Gastrocnemius medialis (tissue), 4 donors: ENCODE data around the gene ARRDC1. TPM values are rescaled to one million over a fixed set of nuclear protein-coding genes. Genes with fewer than 3 reads are reported as not detected.

Source experiments
- ATAC-seq, 2 donors: fragments of 150-250 bp; one replicate each; pipeline ENCODE4 v1.9.1; 2016
- DNase-seq, 2 donors: peaks; one replicate each; pipeline ENCODE4 v3.0.0-alpha.2; 2019
- H3K27ac ChIP-seq, 4 donors: fragments of 200-600 bp; sonication (generic); 1 replicate in 1 of 4; 2 replicates in 3 of 4; pipeline ENCODE4 v1.5.1; 2016 to 2018; ENCODE audit warnings: mild to moderate bottlenecking in 2 of 4, moderate library complexity in 1 of 4
- H3K27me3 ChIP-seq, 3 donors: fragments of 200-600 bp; sonication (generic) in 2 of 3; 1 replicate in 1 of 3; 2 replicates in 2 of 3; pipeline versions ENCODE4 v1.5.1 to v1.6.0; 2016 to 2019; ENCODE audit warnings: mild to moderate bottlenecking in 1 of 3, moderate library complexity in 1 of 3
- H3K36me3 ChIP-seq, 2 donors: fragments of 200-600 bp; sonication (generic) in 1 of 2; one replicate each; pipeline ENCODE4 v1.5.1; 2017 to 2018
- H3K4me1 ChIP-seq, 2 donors: fragments of 200-600 bp; sonication (generic) in 1 of 2; one replicate each; pipeline ENCODE4 v1.5.1; 2016 to 2017; ENCODE audit warnings: mild to moderate bottlenecking in 2 of 2
- H3K4me3 ChIP-seq, 4 donors: fragments of 200-600 bp; sonication (generic) in 3 of 4; 1 replicate in 1 of 4; 2 replicates in 3 of 4; pipeline ENCODE4 v1.5.1; 2016 to 2019; ENCODE audit warnings: mild to moderate bottlenecking in 2 of 4
- H3K9me3 ChIP-seq, 3 donors: fragments of 200-600 bp; sonication (generic) in 2 of 3; 1 replicate in 1 of 3; 2 replicates in 2 of 3; pipeline ENCODE4 v1.5.1; 2016 to 2019
- POLR2A ChIP-seq, 2 donors: fragments of 450-650 bp; IDR thresholded peaks; one replicate each; pipeline ENCODE4 v1.6.1; 2017; ENCODE audit warnings: antibody characterized with exemption in 2 of 2, mild to moderate bottlenecking in 2 of 2, moderate library complexity in 2 of 2
- in situ Hi-C, 4 donors: fragments of 200-750 bp; cut with MboI; loops; one replicate each; pipeline versions ENCODE4 v1.15.0 to v1.8.0; 2017; ENCODE audit warnings: low sequenced_read_pairs in 4 of 4
- intact Hi-C: fragments of 100-400 bp; cut with DNase I; formaldehyde crosslinking; loops from one replicate; pipeline ENCODE4 v1.15.1; 2023; ENCODE audit warnings: low total_unique reads
- total RNA-seq, 4 donors: library from RNA; depleted of rRNA; stranded (reverse); fragments of >200 nt; gene quantifications; one replicate each; pipeline versions ENCODE4 v1.1.0 to v1.2.3, GENCODE V29; 2016
- TF ChIP-seq, protein P1 (sequence below), 5 experiments: fragments of 450-650 bp in 3 of 5; fragments of 200-600 bp in 2 of 5; sonication (generic) in 2 of 5; IDR thresholded peaks in 4 of 5; conservative IDR thresholded peaks in 1 of 5; 1 replicate in 4 of 5; 2 replicates in 1 of 5; pipeline ENCODE4 v1.5.1; 2016 to 2019; ENCODE audit warnings: antibody characterized with exemption in 5 of 5, mild to moderate bottlenecking in 3 of 5, moderate library complexity in 3 of 5

Gene ARRDC1
- total RNA-seq, 4 donors from 2014 or later, result 20.5 to 23.7 (median 23.3) TPM

DNA sequence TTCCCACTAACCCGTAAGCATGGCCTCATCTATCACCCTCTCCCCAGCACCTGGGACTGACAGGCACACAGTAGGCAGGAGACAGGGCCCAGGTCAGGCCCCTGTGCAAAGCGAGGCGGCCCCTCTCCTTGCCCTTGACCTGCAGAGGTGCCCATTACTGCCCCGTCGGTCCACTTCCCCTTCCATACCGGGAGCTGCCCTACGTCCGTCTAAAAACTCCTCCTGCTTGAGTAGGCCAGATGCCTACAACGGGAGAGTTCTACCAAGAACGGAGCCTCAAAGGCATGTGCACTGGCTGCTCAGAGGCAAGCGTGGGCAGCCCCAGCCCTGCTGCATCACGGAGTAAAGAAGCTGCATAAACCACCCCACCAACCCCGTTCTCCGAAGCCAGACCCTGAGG is 22.1 kb upstream of the ARRDC1 start:
- H3K27ac ChIP-seq, result no peak overlapping the region
- no peak for ATAC-seq
- intact Hi-C loops, result no loop called here
- no peak overlapping the region for H3K4me3 ChIP-seq
- no peaks in the 10 kb centered on the region for H3K27me3 ChIP-seq
- in situ Hi-C loops, result no loop called here
- H3K9me3 ChIP-seq, result no peaks in the 10 kb centered on the region
- no peak for TF ChIP-seq POLR2A (IDR thresholded peaks at IDR 0.05)
- TF ChIP-seq, protein P1, sequence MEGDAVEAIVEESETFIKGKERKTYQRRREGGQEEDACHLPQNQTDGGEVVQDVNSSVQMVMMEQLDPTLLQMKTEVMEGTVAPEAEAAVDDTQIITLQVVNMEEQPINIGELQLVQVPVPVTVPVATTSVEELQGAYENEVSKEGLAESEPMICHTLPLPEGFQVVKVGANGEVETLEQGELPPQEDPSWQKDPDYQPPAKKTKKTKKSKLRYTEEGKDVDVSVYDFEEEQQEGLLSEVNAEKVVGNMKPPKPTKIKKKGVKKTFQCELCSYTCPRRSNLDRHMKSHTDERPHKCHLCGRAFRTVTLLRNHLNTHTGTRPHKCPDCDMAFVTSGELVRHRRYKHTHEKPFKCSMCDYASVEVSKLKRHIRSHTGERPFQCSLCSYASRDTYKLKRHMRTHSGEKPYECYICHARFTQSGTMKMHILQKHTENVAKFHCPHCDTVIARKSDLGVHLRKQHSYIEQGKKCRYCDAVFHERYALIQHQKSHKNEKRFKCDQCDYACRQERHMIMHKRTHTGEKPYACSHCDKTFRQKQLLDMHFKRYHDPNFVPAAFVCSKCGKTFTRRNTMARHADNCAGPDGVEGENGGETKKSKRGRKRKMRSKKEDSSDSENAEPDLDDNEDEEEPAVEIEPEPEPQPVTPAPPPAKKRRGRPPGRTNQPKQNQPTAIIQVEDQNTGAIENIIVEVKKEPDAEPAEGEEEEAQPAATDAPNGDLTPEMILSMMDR (IDR thresholded peaks at IDR 0.05 in 4 of 5, conservative IDR thresholded peaks at IDR 0.05 in 1 of 5), result no peak
- H3K36me3 ChIP-seq, result peaks cover 0 to 42% of the 10 kb centered on the region in 2 donors
- no peak for DNase-seq
- peaks cover 3 to 13% of the 10 kb centered on the region in 2 donors for H3K4me1 ChIP-seq

DNA sequence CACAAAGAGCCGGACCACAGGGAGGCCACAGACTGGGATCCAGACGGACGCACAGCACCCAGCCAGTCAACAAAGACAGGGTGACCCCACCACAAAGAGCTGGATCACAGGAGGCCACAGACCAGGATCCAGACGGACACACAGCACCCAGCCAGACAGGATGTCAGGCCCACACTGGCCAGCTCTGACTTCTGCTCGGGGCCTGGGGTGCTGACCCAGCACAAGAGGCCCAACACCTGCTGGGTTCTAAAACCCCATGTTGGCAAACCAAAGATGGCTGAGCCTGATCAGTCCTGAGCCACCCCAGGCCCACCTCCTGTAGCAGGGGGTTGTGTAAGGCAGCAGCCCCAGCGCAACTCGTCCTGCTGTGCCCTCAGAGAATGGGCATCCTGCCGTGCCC is 21.5 kb upstream of the ARRDC1 start:
- no peak overlapping the region for H3K27ac ChIP-seq
- ATAC-seq (no peak), DNase-seq (no peak)
- TF ChIP-seq POLR2A (IDR thresholded peaks at IDR 0.05), result no peak
- TF ChIP-seq, protein P1 (IDR thresholded peaks at IDR 0.05 in 4 of 5, conservative IDR thresholded peaks at IDR 0.05 in 1 of 5), result no peak
- H3K4me1 ChIP-seq, result peaks cover 3 to 17% of the 10 kb centered on the region in 2 donors
- H3K9me3 ChIP-seq, result no peaks in the 10 kb centered on the region
- intact Hi-C loops, result no loop called here
- no peaks in the 10 kb centered on the region for H3K27me3 ChIP-seq
- peaks cover 0 to 42% of the 10 kb centered on the region in 2 donors for H3K36me3 ChIP-seq
- in situ Hi-C loops, result no loop called here
- H3K4me3 ChIP-seq, result no peak overlapping the region

DNA sequence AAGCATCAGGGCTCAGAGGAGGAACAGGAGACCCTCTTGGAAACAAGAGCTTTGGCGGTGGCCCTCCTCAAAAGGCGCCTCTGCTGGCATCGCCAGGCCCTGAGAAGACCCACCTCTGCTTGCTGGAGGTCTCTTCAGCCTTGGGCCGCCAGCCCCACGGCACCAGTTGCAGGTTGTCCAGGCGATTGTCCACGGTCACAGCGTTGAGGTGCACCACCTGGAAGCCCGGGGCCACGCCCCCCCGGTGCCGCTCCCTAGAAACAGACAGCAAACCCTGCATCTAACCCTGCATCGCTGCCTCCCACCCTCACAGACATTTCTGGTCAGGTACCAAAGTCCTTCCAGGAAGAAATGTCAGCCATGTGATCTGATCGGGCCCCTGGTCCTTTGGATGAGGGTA is 18.6 kb upstream of the ARRDC1 start:
- intact Hi-C loops (no loop called here), in situ Hi-C loops (no loop called here)
- H3K27ac ChIP-seq, result no peak overlapping the region
- no peak overlapping the region for H3K4me3 ChIP-seq
- no peaks in the 10 kb centered on the region for H3K9me3 ChIP-seq
- no peak for TF ChIP-seq POLR2A (IDR thresholded peaks at IDR 0.05)
- TF ChIP-seq, protein P1 (IDR thresholded peaks at IDR 0.05 in 4 of 5, conservative IDR thresholded peaks at IDR 0.05 in 1 of 5), result no peak
- peaks cover 0 to 40% of the 10 kb centered on the region in 2 donors for H3K36me3 ChIP-seq
- no peak for ATAC-seq
- H3K4me1 ChIP-seq, result peaks cover 7 to 12% of the 10 kb centered on the region in 2 donors
- no peak for DNase-seq
- no peaks in the 10 kb centered on the region for H3K27me3 ChIP-seq

DNA sequence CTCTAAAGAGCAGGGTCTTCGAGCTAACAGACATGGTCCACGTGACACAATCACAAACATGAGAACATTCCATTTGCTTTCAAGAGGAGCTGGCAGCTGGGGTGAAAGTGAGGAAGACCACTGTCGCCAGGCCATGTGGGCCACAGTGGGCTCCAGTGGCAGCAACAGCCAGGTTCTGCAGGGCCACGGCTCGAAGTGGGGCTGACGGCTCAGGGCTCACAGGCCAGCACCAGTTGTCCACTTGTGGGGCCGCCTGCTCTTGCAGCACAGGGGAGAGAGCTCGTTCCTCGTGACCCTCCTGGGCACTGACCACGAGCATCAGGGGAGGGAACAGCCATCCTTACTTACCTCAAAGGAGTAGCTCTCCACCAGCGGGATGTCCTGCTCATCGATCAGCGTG is 17.2 kb upstream of the ARRDC1 start:
- in situ Hi-C loops, result no loop called here
- DNase-seq (no peak), ATAC-seq (no peak)
- Histone ChIP-seq H3K27me3 (no peaks in the 10 kb centered on the region), H3K27ac (no peak overlapping the region), H3K4me3 (no peak overlapping the region), H3K4me1 (peaks cover 7 to 12% of the 10 kb centered on the region in 2 donors), H3K36me3 (peaks cover 0 to 33% of the 10 kb centered on the region in 2 donors), H3K9me3 (no peaks in the 10 kb centered on the region)
- TF ChIP-seq, protein P1 (IDR thresholded peaks at IDR 0.05 in 4 of 5, conservative IDR thresholded peaks at IDR 0.05 in 1 of 5), result no peak
- TF ChIP-seq POLR2A (IDR thresholded peaks at IDR 0.05), result no peak
- intact Hi-C loops, result no loop called here

DNA sequence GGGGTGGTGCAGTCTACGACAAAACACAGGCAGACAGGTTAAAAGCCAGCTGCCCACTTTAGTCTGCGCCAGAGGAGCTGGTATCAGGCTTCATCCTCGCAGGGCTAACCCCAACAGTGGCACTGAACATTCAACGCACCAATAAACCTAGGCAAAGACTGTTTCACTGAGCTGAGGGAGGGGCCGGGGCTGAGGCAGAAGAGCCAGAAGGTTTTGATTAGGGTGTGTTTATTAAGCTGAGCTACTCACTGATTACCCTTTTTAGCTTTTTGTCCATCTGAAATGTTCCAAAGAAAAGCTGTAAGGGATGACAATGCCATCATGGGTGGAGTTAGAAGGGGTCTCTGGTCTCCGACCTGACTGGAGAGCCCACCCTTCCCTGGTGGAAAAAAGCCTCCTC is 16.6 kb upstream of the ARRDC1 start:
- DNase-seq (no peak), ATAC-seq (no peak)
- intact Hi-C loops, result no loop called here
- Histone ChIP-seq H3K36me3 (peaks cover 0 to 33% of the 10 kb centered on the region in 2 donors), H3K4me1 (peaks cover 7 to 12% of the 10 kb centered on the region in 2 donors), H3K9me3 (no peaks in the 10 kb centered on the region), H3K27ac (no peak overlapping the region), H3K4me3 (peak overlapping the region in 2 of 4 donors; percentile 61 to 67), H3K27me3 (no peaks in the 10 kb centered on the region)
- TF ChIP-seq POLR2A (IDR thresholded peaks at IDR 0.05), result no peak
- TF ChIP-seq, protein P1 (IDR thresholded peaks at IDR 0.05 in 4 of 5, conservative IDR thresholded peaks at IDR 0.05 in 1 of 5), result no peak
- in situ Hi-C loops, result no loop called here
